Esophagus muscularis mucosa (tissue), 3 donors: ENCODE measurements around the gene LIPC.

Experiments
- POLR2A ChIP-seq: fragments of 450-650 bp; IDR thresholded peaks from one replicate; pipeline ENCODE4 v1.6.1; 2017; ENCODE audit warnings: antibody characterized with exemption, moderate library complexity, mild to moderate bottlenecking, low read depth
- TF ChIP-seq, protein P1 (sequence below), 3 experiments: fragments of 200-600 bp in 2 of 3; fragments of 450-650 bp in 1 of 3; sonication (generic) in 2 of 3; IDR thresholded peaks; one replicate each; pipeline ENCODE4 v1.5.1; 2017 to 2019; ENCODE audit warnings: antibody characterized with exemption in 3 of 3, mild to moderate bottlenecking in 2 of 3, moderate library complexity in 1 of 3

DNA sequence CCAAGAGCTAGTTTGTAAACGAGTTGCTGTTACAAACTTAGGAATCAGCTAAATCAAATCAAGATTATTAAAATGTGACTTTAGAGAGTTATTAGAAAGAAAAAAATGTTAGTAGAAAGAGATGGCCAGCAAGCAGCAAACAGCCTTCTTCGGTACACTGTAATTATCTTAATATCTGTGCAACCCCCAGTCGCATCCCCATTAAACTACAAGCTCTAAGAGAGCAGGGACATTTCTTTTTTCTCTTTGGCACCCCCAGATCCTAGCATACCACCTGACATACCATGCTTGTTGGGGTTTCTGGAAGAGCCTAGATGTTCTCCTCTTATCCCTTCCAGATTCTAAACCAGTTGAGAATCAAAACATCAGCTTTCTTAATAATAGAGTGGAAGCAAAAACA, 45.1 kb upstream of the LIPC start:
- TF ChIP-seq, protein P1, sequence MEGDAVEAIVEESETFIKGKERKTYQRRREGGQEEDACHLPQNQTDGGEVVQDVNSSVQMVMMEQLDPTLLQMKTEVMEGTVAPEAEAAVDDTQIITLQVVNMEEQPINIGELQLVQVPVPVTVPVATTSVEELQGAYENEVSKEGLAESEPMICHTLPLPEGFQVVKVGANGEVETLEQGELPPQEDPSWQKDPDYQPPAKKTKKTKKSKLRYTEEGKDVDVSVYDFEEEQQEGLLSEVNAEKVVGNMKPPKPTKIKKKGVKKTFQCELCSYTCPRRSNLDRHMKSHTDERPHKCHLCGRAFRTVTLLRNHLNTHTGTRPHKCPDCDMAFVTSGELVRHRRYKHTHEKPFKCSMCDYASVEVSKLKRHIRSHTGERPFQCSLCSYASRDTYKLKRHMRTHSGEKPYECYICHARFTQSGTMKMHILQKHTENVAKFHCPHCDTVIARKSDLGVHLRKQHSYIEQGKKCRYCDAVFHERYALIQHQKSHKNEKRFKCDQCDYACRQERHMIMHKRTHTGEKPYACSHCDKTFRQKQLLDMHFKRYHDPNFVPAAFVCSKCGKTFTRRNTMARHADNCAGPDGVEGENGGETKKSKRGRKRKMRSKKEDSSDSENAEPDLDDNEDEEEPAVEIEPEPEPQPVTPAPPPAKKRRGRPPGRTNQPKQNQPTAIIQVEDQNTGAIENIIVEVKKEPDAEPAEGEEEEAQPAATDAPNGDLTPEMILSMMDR (IDR thresholded peaks at IDR 0.05): no peak
- no peak for TF ChIP-seq POLR2A
